Measurements from ENCODE around the gene UQCRC1.

Gene UQCRC1

GRCh38 chr3:48652923-48653715 lies 43.7 kb upstream of the UQCRC1 start:
- Histone ChIP-seq H3K4me1 (peaks cover 0 to 19% (median 14%) of the 10 kb centered on the region in 4 donors), H3K27me3 (no peaks in the 10 kb centered on the region), H3K4me3 (no peak overlapping the region), H3K9me3 (no peaks in the 10 kb centered on the region), H3K36me3 (no peaks in the 10 kb centered on the region), H3K27ac (no peak overlapping the region)
- no peak for TF ChIP-seq CTCF (IDR thresholded peaks at IDR 0.05)
- intact Hi-C loops (cut with DNase I; ENCODE audit: low total_unique reads): no loop called here
- DNase-seq: no peak

- no peaks in the 10 kb centered on the region for H3K9me3 ChIP-seq
- no peak overlapping the region for H3K4me3 ChIP-seq
- H3K27me3 ChIP-seq: no peaks in the 10 kb centered on the region
- TF ChIP-seq CTCF (IDR thresholded peaks at IDR 0.05): no peak
- no peak for DNase-seq
- no peak overlapping the region for H3K27ac ChIP-seq
- intact Hi-C loops (cut with DNase I; ENCODE audit: low total_unique reads): no loop called here
- peaks cover 0 to 16% (median 12%) of the 10 kb centered on the region in 4 donors for H3K4me1 ChIP-seq
- no peaks in the 10 kb centered on the region for H3K36me3 ChIP-seq
Measured at GRCh38 chr3:48651771-48652170, 42.3 kb upstream of the UQCRC1 start.

GRCh38 chr3:48650723-48651122 lies 41.3 kb upstream of the UQCRC1 start:
- no peak for TF ChIP-seq CTCF (IDR thresholded peaks at IDR 0.05)
- H3K4me3 ChIP-seq: no peak overlapping the region
- H3K27me3 ChIP-seq: no peaks in the 10 kb centered on the region
- H3K27ac ChIP-seq: no peak overlapping the region
- no peak for DNase-seq
- intact Hi-C loops (cut with DNase I; ENCODE audit: low total_unique reads): no loop called here
- H3K36me3 ChIP-seq: no peaks in the 10 kb centered on the region
- H3K4me1 ChIP-seq: peaks cover 0 to 5% (median 4%) of the 10 kb centered on the region in 4 donors
- H3K9me3 ChIP-seq: no peaks in the 10 kb centered on the region

GRCh38 chr3:48648188-48648850 lies 38.9 kb upstream of the UQCRC1 start:
- Histone ChIP-seq H3K9me3 (no peaks in the 10 kb centered on the region), H3K4me3 (no peak overlapping the region), H3K36me3 (no peaks in the 10 kb centered on the region), H3K27ac (no peak overlapping the region), H3K27me3 (no peaks in the 10 kb centered on the region), H3K4me1 (no peaks in the 10 kb centered on the region)
- no peak for TF ChIP-seq CTCF (IDR thresholded peaks at IDR 0.05)
- intact Hi-C loops (cut with DNase I; ENCODE audit: low total_unique reads): no loop called here
- DNase-seq: no peak

GRCh38 chr3:48647714-48648113 lies 38.3 kb upstream of the UQCRC1 start:
- no peak for TF ChIP-seq CTCF (IDR thresholded peaks at IDR 0.05)
- Histone ChIP-seq H3K27me3 (no peaks in the 10 kb centered on the region), H3K4me3 (no peak overlapping the region), H3K27ac (no peak overlapping the region), H3K9me3 (no peaks in the 10 kb centered on the region), H3K4me1 (no peaks in the 10 kb centered on the region), H3K36me3 (peaks cover 0 to 3% (median 0%) of the 10 kb centered on the region in 3 donors)
- intact Hi-C loops (cut with DNase I; ENCODE audit: low total_unique reads): no loop called here
- no peak for DNase-seq

Data from tibial artery (tissue), 4 donors.